Body of pancreas (tissue), 4 donors: ENCODE data around the gene RFT1.

Experiments used
- CTCF ChIP-seq, 7 experiments: fragments of 450-650 bp in 4 of 7; fragments of 200-600 bp in 3 of 7; sonication (generic) in 3 of 7; IDR thresholded peaks; one replicate each; pipeline ENCODE4 v1.5.1; 2016 to 2019; ENCODE audit warnings: antibody characterized with exemption in 7 of 7
- POLR2A ChIP-seq, 3 donors: fragments of 450-650 bp; IDR thresholded peaks; one replicate each; pipeline ENCODE4 v1.6.1; 2016; ENCODE audit warnings: antibody characterized with exemption in 3 of 3, mild to moderate bottlenecking in 2 of 3

- no peak for TF ChIP-seq CTCF (IDR thresholded peaks at IDR 0.05)
- TF ChIP-seq POLR2A (IDR thresholded peaks at IDR 0.05), result no peak
Measured at GRCh38 chr3:53100818-53101466, 29.3 kb downstream of the RFT1 start.
